ENCODE data around the gene DDHD1. TPM values are rescaled to one million over a fixed set of nuclear protein-coding genes. Genes with fewer than 3 reads are reported as not detected.

Gene DDHD1
- polyA plus RNA-seq, 1 donor (not counting 4 experiments of a cell fraction or from before 2014, with no cell fraction given) = 10.4 TPM

DNA sequence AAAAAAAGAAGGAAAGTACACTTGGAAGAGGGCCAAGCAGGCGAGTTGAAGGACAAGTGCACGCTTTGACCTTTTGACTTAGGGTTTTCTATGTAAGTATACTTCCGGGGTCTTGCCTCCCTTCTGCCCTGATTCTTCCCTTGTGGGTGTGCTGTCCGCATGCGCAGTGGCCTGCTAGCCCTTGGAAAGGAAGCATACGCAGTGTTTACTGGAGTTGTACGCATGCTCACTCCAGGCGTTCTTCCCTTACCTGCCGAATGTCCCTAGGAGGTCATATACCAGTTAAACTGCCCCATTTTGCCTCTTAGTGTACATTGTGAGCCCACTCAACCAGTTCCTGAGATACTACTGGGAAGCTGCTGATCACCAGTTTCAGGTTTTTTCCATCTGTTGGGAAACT is 15.7 kb upstream of the DDHD1 start:
- Histone ChIP-seq H3K9me1 (ENCODE audit: control insufficient read depth, extremely low read depth, insufficient read depth, low read length) (no peaks in the 10 kb centered on the region), H3K4me1 (ENCODE audit: control insufficient read depth, extremely low read depth, insufficient read depth, low read length) (no peaks in the 10 kb centered on the region), H3K27me3 (ENCODE audit: control insufficient read depth, extremely low read depth, insufficient read depth, low read length) (no peaks in the 10 kb centered on the region), H3K79me2 (ENCODE audit: control insufficient read depth, insufficient read depth, low read length) (no peaks in the 10 kb centered on the region), H3K9me3 (ENCODE audit: control insufficient read depth, low read depth, low read length) (no peaks in the 10 kb centered on the region), H3K4me2 (ENCODE audit: control insufficient read depth, extremely low read depth, insufficient read depth, low read depth, low read length) (no peak overlapping the region), H3K27ac (ENCODE audit: control insufficient read depth, insufficient read depth, low read length) (no peak overlapping the region), H2AFZ (ENCODE audit: control insufficient read depth, low read length) (no peak overlapping the region), H3K4me3 (ENCODE audit: control insufficient read depth in 2 of 3, extremely low read depth in 1 of 3, insufficient read depth in 2 of 3, low read depth in 1 of 3, low read length in 3 of 3) (no peak overlapping the region), H3K36me3 (ENCODE audit: control insufficient read depth in 2 of 2, extremely low read depth in 1 of 2, insufficient read depth in 2 of 2, low read length in 2 of 2) (no peaks in the 10 kb centered on the region), H4K20me1 (ENCODE audit: control insufficient read depth, extremely low read depth, insufficient read depth, low read length) (no peaks in the 10 kb centered on the region), H3K9ac (ENCODE audit: control insufficient read depth, extremely low read depth, insufficient read depth, low read length) (no peak overlapping the region)
- FAIRE-seq = no peak
- TF ChIP-seq, protein P1, sequence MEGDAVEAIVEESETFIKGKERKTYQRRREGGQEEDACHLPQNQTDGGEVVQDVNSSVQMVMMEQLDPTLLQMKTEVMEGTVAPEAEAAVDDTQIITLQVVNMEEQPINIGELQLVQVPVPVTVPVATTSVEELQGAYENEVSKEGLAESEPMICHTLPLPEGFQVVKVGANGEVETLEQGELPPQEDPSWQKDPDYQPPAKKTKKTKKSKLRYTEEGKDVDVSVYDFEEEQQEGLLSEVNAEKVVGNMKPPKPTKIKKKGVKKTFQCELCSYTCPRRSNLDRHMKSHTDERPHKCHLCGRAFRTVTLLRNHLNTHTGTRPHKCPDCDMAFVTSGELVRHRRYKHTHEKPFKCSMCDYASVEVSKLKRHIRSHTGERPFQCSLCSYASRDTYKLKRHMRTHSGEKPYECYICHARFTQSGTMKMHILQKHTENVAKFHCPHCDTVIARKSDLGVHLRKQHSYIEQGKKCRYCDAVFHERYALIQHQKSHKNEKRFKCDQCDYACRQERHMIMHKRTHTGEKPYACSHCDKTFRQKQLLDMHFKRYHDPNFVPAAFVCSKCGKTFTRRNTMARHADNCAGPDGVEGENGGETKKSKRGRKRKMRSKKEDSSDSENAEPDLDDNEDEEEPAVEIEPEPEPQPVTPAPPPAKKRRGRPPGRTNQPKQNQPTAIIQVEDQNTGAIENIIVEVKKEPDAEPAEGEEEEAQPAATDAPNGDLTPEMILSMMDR (optimal IDR thresholded peaks at IDR 0.05 in 1 of 3, IDR thresholded peaks at IDR 0.05 in 1 of 3, conservative IDR thresholded peaks at IDR 0.05 in 1 of 3; ENCODE audit: extremely low read depth in 1 of 3, insufficient read depth in 2 of 3, low read length in 3 of 3) = no peak
- TF ChIP-seq EZH2 (IDR thresholded peaks at IDR 0.05; ENCODE audit: low read length) = no peak
- DNase-seq (ENCODE audit: low read depth, low spot score) = no peak
- dilution Hi-C loops (cut with MboI; ENCODE audit: extremely low pct_ligation_motif_present, low sequenced_read_pairs) = no loop called here

DNA sequence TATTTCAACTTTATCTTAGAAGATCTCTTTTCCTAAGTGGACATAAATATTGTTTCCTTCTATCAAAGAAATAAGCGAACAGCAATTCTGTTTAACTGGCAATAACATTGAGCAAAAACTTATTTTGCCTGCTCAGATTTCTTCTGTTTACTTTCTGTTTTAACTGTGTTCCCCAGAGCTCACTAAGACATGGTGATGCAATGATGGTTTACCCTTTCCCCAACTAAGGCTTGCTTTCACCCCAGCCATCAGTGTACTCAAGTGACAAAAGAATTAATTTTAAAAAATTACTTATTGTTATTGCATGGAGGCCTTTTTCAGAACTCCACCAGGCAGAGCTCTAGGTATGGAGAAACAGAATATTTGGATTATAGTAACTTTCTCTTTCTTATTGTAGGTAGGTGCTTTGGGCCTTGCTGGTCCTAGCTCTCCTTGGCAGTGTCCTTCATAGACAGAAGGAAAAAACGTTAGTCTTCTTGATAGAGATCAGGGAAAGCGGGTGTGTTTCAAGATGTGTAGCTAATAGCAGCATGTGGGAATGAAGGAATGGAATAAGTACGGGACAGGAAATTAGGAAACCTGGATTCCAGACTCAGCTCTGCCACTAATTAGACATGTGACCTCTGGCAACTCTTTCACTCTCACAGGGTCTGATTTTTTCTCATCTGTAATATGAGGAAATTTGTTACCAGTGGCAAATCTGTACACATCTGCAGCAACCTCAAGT is 14.6 kb upstream of the DDHD1 start:
- FAIRE-seq (no peak), DNase-seq (ENCODE audit: low read depth, low spot score) (no peak)
- dilution Hi-C loops (cut with MboI; ENCODE audit: extremely low pct_ligation_motif_present, low sequenced_read_pairs) = no loop called here
- Histone ChIP-seq H3K36me3 (ENCODE audit: control insufficient read depth in 2 of 2, extremely low read depth in 1 of 2, insufficient read depth in 2 of 2, low read length in 2 of 2) (no peaks in the 10 kb centered on the region), H3K4me3 (ENCODE audit: control insufficient read depth in 2 of 3, extremely low read depth in 1 of 3, insufficient read depth in 2 of 3, low read depth in 1 of 3, low read length in 3 of 3) (no peak overlapping the region), H3K27me3 (ENCODE audit: control insufficient read depth, extremely low read depth, insufficient read depth, low read length) (no peaks in the 10 kb centered on the region), H4K20me1 (ENCODE audit: control insufficient read depth, extremely low read depth, insufficient read depth, low read length) (no peaks in the 10 kb centered on the region), H3K9me3 (ENCODE audit: control insufficient read depth, low read depth, low read length) (no peaks in the 10 kb centered on the region), H2AFZ (ENCODE audit: control insufficient read depth, low read length) (no peak overlapping the region), H3K79me2 (ENCODE audit: control insufficient read depth, insufficient read depth, low read length) (no peaks in the 10 kb centered on the region), H3K4me2 (ENCODE audit: control insufficient read depth, extremely low read depth, insufficient read depth, low read depth, low read length) (no peak overlapping the region), H3K4me1 (ENCODE audit: control insufficient read depth, extremely low read depth, insufficient read depth, low read length) (no peaks in the 10 kb centered on the region), H3K9me1 (ENCODE audit: control insufficient read depth, extremely low read depth, insufficient read depth, low read length) (no peaks in the 10 kb centered on the region), H3K9ac (ENCODE audit: control insufficient read depth, extremely low read depth, insufficient read depth, low read length) (no peak overlapping the region), H3K27ac (ENCODE audit: control insufficient read depth, insufficient read depth, low read length) (no peak overlapping the region)
- no peak for TF ChIP-seq EZH2 (IDR thresholded peaks at IDR 0.05; ENCODE audit: low read length)
- TF ChIP-seq, protein P1 (optimal IDR thresholded peaks at IDR 0.05 in 1 of 3, IDR thresholded peaks at IDR 0.05 in 1 of 3, conservative IDR thresholded peaks at IDR 0.05 in 1 of 3; ENCODE audit: extremely low read depth in 1 of 3, insufficient read depth in 2 of 3, low read length in 3 of 3) = no peak
